HG03103 (cell line): ENCODE results near the gene CLCNKB.

Experiments used
- ATAC-seq: cut with Tn5 transposase; IDR thresholded peaks from one replicate; pipeline ENCODE4 v1.9.1; 2021; ENCODE audit warnings: low read depth; ENCODE audit not compliant: unreplicated experiment

The CLCNKB gene

GRCh38 chr1:16072616-16073484 lies 29.3 kb downstream of the CLCNKB start:
- no peak for ATAC-seq

GRCh38 chr1:16073490-16074119 lies 30.0 kb downstream of the CLCNKB start, which contains the start of gene FAM131C:
Gene FAM131C, minus strand, starts transcription at chr1:16073651. Its CDS starts 209 bp downstream, at chr1:16073442.
- ATAC-seq = no peak

- no peak for ATAC-seq
Measured at GRCh38 chr1:16074217-16074616, 30.6 kb downstream of the CLCNKB start.

GRCh38 chr1:16075337-16076030 lies 31.9 kb downstream of the CLCNKB start:
- ATAC-seq = no peak

- ATAC-seq = no peak
Measured at GRCh38 chr1:16076031-16076864, 32.7 kb downstream of the CLCNKB start.

GRCh38 chr1:16076865-16077238 lies 33.3 kb downstream of the CLCNKB start:
- no peak for ATAC-seq

GRCh38 chr1:16077406-16078245 lies 34.0 kb downstream of the CLCNKB start:
- ATAC-seq = no peak

GRCh38 chr1:16078925-16079656 lies 35.5 kb downstream of the CLCNKB start:
- no peak for ATAC-seq

- no peak for ATAC-seq
Measured at GRCh38 chr1:16080422-16081150, 37.0 kb downstream of the CLCNKB start.

- ATAC-seq = no peak
Measured at GRCh38 chr1:16081636-16082035, 38.1 kb downstream of the CLCNKB start.

- no peak for ATAC-seq
Measured at GRCh38 chr1:16082283-16083038, 38.9 kb downstream of the CLCNKB start.

GRCh38 chr1:16083486-16083885 lies 39.9 kb downstream of the CLCNKB start:
- no peak for ATAC-seq

- ATAC-seq = no peak
Measured at GRCh38 chr1:16085522-16085921, 41.9 kb downstream of the CLCNKB start.

- no peak for ATAC-seq
Measured at GRCh38 chr1:16087733-16088132, 44.2 kb downstream of the CLCNKB start.

GRCh38 chr1:16088351-16088911 lies 44.8 kb downstream of the CLCNKB start:
- no peak for ATAC-seq

GRCh38 chr1:16088996-16089395 lies 45.4 kb downstream of the CLCNKB start:
- no peak for ATAC-seq
